H1 (cell line): Measurements from ENCODE around the gene MED16. TPM values are rescaled to one million over a fixed set of nuclear protein-coding genes. Genes with fewer than 3 reads are reported as not detected.

Source experiments
- CTCF ChIA-PET: fragments of 300-600 bp; sonication (Branson Sonifier 250); formaldehyde crosslinking; loops from one replicate; lab custom pipeline; 2021; ENCODE audit not compliant: partially characterized antibody; lab: Charles Lee
- POLR2A ChIA-PET: fragments of 300-600 bp; sonication (Branson Sonifier 250); formaldehyde crosslinking; loops from one replicate; lab custom pipeline; 2021; ENCODE audit warnings: inconsistent platforms; ENCODE audit not compliant: partially characterized antibody; lab: Charles Lee
- DNase-seq, 2 experiments: peaks; one replicate each; pipeline versions ENCODE4 v3.0.0 to v3.0.0-alpha.2; 2010 to 2022; ENCODE audit warnings: low spot score in 2 of 2, low read depth in 1 of 2, mixed read lengths in 1 of 2
- FAIRE-seq: peaks from 2 replicates; lab custom pipeline; 2011; peaks lifted over from hg19 to GRCh38; lab: Jason Lieb, UNC
- H2AFZ ChIP-seq: 2 replicates; pipeline ENCODE4 v1.8.1; 2012; ENCODE audit warnings: low read length, inconsistent platforms
- H2AK5ac ChIP-seq: 2 replicates; pipeline ENCODE4 v1.6.1; 2013; ENCODE audit warnings: low read depth, low read length
- H2BK120ac ChIP-seq: replicated peaks from 2 replicates; pipeline ENCODE3; 2013; ENCODE audit warnings: low read depth, low read length, inconsistent platforms
- H2BK12ac ChIP-seq: 2 replicates; pipeline ENCODE4 v1.6.1; 2013; ENCODE audit warnings: low read depth, low read length
- H2BK15ac ChIP-seq: 2 replicates; pipeline ENCODE4 v1.6.1; 2013; ENCODE audit warnings: low read length
- H2BK20ac ChIP-seq: 2 replicates; pipeline ENCODE4 v1.6.1; 2013; ENCODE audit warnings: low read length
- H2BK5ac ChIP-seq: 2 replicates; pipeline ENCODE4 v1.6.1; 2013; ENCODE audit warnings: low read depth, low read length
- H3K14ac ChIP-seq: 2 replicates; pipeline ENCODE4 v1.6.1; 2013; ENCODE audit warnings: inconsistent platforms; ENCODE audit not compliant: insufficient read length
- H3K18ac ChIP-seq: 2 replicates; pipeline ENCODE4 v1.6.1; 2013; ENCODE audit warnings: low read length; ENCODE audit errors: extremely low read depth
- H3K23ac ChIP-seq: 2 replicates; pipeline ENCODE4 v1.6.1; 2013; ENCODE audit warnings: inconsistent platforms; ENCODE audit not compliant: insufficient read length
- H3K23me2 ChIP-seq: 2 replicates; pipeline ENCODE4 v1.6.1; 2013; ENCODE audit warnings: low read depth, low read length
- H3K27ac ChIP-seq: 2 replicates; pipeline ENCODE4 v1.6.1; 2011; ENCODE audit warnings: low read depth, low read length, inconsistent platforms
- H3K27me3 ChIP-seq, 4 experiments: replicated peaks in 1 of 4; 1 replicate in 1 of 4; 2 replicates in 3 of 4; pipeline versions ENCODE4 v1.6.1 to v1.8.1; 2011 to 2013; ENCODE audit warnings: low read length in 3 of 4, mild to moderate bottlenecking in 3 of 4, inconsistent platforms in 2 of 4, mixed read lengths in 2 of 4, moderate library complexity in 1 of 4; ENCODE audit not compliant: control insufficient read depth in 3 of 4, insufficient read depth in 3 of 4; ENCODE audit errors: extremely low read depth in 1 of 4
- H3K36me3 ChIP-seq, 4 experiments: 2 replicates each; pipeline versions ENCODE4 v1.6.1 to v1.8.1; 2011 to 2013; ENCODE audit warnings: mild to moderate bottlenecking in 4 of 4, low read length in 3 of 4, moderate library complexity in 2 of 4, control low read depth in 1 of 4, inconsistent platforms in 1 of 4; ENCODE audit not compliant: insufficient read depth in 4 of 4, control insufficient read depth in 2 of 4
- H3K4ac ChIP-seq: replicated peaks from 2 replicates; pipeline ENCODE3; 2013; ENCODE audit warnings: low read length, low read depth, mixed read lengths, inconsistent platforms; ENCODE audit not compliant: insufficient read length
- H3K4me1 ChIP-seq, 4 experiments: replicated peaks in 1 of 4; 1 replicate in 1 of 4; 2 replicates in 3 of 4; pipeline versions ENCODE4 v1.6.1 to v1.8.1; 2011 to 2013; ENCODE audit warnings: low read length in 3 of 4, inconsistent platforms in 2 of 4, mixed read lengths in 1 of 4; ENCODE audit not compliant: insufficient read depth in 4 of 4, control insufficient read depth in 3 of 4
- H3K4me2 ChIP-seq, 2 experiments: 2 replicates each; pipeline versions ENCODE4 v1.6.1 to v1.8.1; 2011 to 2013; ENCODE audit warnings: low read depth in 2 of 2, low read length in 2 of 2, control low read depth in 1 of 2, inconsistent platforms in 1 of 2, mild to moderate bottlenecking in 1 of 2; ENCODE audit not compliant: insufficient read depth in 1 of 2
- H3K4me3 ChIP-seq, 4 experiments: fragments of 200-600, 300-600 bp in 1 of 4; sonication (generic), shearing (Covaris generic), sonication (Bioruptor Twin) in 1 of 4; 2 replicates each; pipeline versions ENCODE4 v1.5.1 to v1.8.1; 2011 to 2016; ENCODE audit warnings: low read length in 4 of 4, low read depth in 3 of 4, control low read depth in 2 of 4, inconsistent platforms in 2 of 4, mild to moderate bottlenecking in 2 of 4, mixed read lengths in 1 of 4, moderate library complexity in 1 of 4; ENCODE audit not compliant: insufficient read depth in 2 of 4; ENCODE audit errors: extremely low read depth in 1 of 4
- H3K56ac ChIP-seq: replicated peaks from 2 replicates; pipeline ENCODE3; 2013; ENCODE audit warnings: low read depth, mild to moderate bottlenecking, mixed read lengths, low read length, inconsistent platforms; ENCODE audit not compliant: insufficient read length
- H3K79me1 ChIP-seq: 2 replicates; pipeline ENCODE4 v1.6.1; 2013; ENCODE audit warnings: low read depth, low read length, control low read depth
- H3K79me2 ChIP-seq, 2 experiments: 2 replicates each; pipeline versions ENCODE4 v1.6.1 to v1.8.1; 2012 to 2013; ENCODE audit warnings: low read length in 2 of 2, mild to moderate bottlenecking in 2 of 2, inconsistent platforms in 1 of 2; ENCODE audit not compliant: insufficient read depth in 2 of 2, control insufficient read depth in 1 of 2
- H3K9ac ChIP-seq, 4 experiments: replicated peaks in 1 of 4; 1 replicate in 1 of 4; 2 replicates in 3 of 4; pipeline versions ENCODE4 v1.6.1 to v1.8.1; 2011 to 2013; ENCODE audit warnings: low read depth in 3 of 4, low read length in 3 of 4, control low read depth in 2 of 4, mild to moderate bottlenecking in 2 of 4, moderate library complexity in 2 of 4, inconsistent platforms in 1 of 4; ENCODE audit errors: extremely low read depth in 1 of 4
- H3K9me3 ChIP-seq, 2 experiments: 2 replicates each; pipeline versions ENCODE4 v1.6.1 to v1.8.1; 2012 to 2013; ENCODE audit warnings: mild to moderate bottlenecking in 2 of 2, moderate library complexity in 2 of 2, control low read depth in 1 of 2, inconsistent platforms in 1 of 2, low read depth in 1 of 2, low read length in 1 of 2, mixed read lengths in 1 of 2; ENCODE audit not compliant: insufficient read depth in 2 of 2
- H4K20me1 ChIP-seq, 2 experiments: replicated peaks in 1 of 2; 2 replicates each; pipeline versions ENCODE3 to v1.8.1; 2011 to 2013; ENCODE audit warnings: inconsistent platforms in 2 of 2, low read length in 2 of 2, mild to moderate bottlenecking in 1 of 2; ENCODE audit not compliant: insufficient read depth in 2 of 2, control insufficient read depth in 1 of 2
- H4K5ac ChIP-seq: 2 replicates; pipeline ENCODE4 v1.6.1; 2013; ENCODE audit warnings: low read length, low read depth, mixed read lengths, inconsistent platforms; ENCODE audit not compliant: insufficient read length
- H4K8ac ChIP-seq: 2 replicates; pipeline ENCODE4 v1.8.0; 2013; ENCODE audit warnings: mild to moderate bottlenecking, moderate library complexity, low read length, inconsistent platforms; ENCODE audit not compliant: insufficient read depth; ENCODE audit errors: extremely low read depth
- H4K91ac ChIP-seq: replicated peaks from 2 replicates; pipeline ENCODE3; 2013; ENCODE audit warnings: low read length, mixed read lengths, inconsistent platforms; ENCODE audit not compliant: insufficient read length
- JUND ChIP-seq: IDR thresholded peaks from 2 replicates; pipeline ENCODE4 v1.6.1; 2011; ENCODE audit warnings: mild to moderate bottlenecking, improper control_type of control experiment, low read length
- WGBS, 2 experiments: shearing (Covaris generic) in 1 of 2; methylation state at CpG; one replicate each; pipeline versions ENCODE4 v1.1.6 to v1.1.7; 2013 to 2015; ENCODE audit warnings: low lambda C conversion rate in 2 of 2, mixed read lengths in 2 of 2, inconsistent platforms in 1 of 2, low coverage in 1 of 2, missing lambda C conversion rate in 1 of 2; ENCODE audit not compliant: insufficient replicate concordance in 2 of 2, insufficient coverage in 1 of 2, insufficient read length in 1 of 2; ENCODE audit errors: extremely low coverage in 1 of 2, missing lambda C conversion rate in 1 of 2; 5-methylcytosine and 5-hydroxymethylcytosine counted together
- polyA plus RNA-seq, 7 experiments: library from polyadenylated mRNA; depleted of rRNA in 3 of 7; stranded (reverse) in 5 of 7; unstranded in 2 of 7; fragments of >200 nt in 5 of 7; fragments of 200-250 nt in 2 of 7; gene quantifications; 1 replicate in 5 of 7; 2 replicates in 1 of 7; 4 replicates in 1 of 7; pipeline versions ENCODE4 v1.2.1 to v1.2.3, GENCODE V29; 2011 to 2013; ENCODE audit warnings: missing spikeins in 2 of 7, mixed read lengths in 2 of 7
- total RNA-seq: library from RNA; stranded (reverse); fragmentation: NEBNext Ultra II Directional; extraction: Animal tissue kit (Norgen Biotek cat#: 25700); gene quantifications from 2 replicates; pipeline ENCODE4 v1.2.1, GENCODE V29; 2021
- TF ChIP-seq, protein P1 (sequence below): IDR thresholded peaks from 2 replicates; pipeline ENCODE4 v1.6.1; 2012; ENCODE audit warnings: inconsistent platforms

The MED16 gene
- total and polyA plus RNA-seq, 2 of the 8 experiments (the other 6 are each of a cell fraction or from before 2014, with no cell fraction given): 51.0 to 67.2 TPM

DNA sequence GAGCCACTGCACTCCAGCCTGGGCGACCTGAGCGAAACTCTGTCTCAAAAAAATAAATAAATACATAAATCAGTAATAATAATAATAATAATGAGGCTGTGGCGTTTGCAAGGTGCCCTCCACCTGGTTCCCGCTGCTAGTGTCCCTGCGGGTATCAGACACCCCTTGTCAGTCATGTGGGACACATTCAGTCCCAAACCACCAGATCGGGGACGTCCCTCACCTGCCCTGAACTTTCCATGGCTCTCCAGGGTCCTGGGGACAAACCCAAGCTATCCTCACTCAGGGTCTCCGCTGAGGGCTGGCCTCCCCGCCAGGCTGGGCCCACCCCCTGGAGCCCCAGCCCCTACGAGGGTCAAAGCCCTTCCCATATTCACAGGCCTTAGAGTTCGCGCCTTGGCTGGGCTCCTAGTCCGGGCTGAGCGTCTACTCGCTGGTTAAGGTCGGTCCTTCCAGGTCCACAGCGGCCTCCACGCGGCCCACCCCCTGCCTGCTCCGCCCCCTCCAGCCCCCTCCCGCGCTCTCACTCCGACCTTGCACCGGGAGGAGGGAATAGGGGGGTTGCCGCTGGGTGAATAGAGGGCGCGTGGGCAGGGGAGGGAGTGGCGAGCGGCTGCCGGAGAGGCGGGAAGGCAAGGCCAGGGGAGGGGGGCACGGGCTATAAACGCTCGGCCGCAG is 23.8 kb upstream of the MED16 start:
- no peak overlapping the region for H3K27ac ChIP-seq
- H4K8ac ChIP-seq: peak overlapping the region; percentile 25
- no peak overlapping the region for H2AFZ ChIP-seq
- H2BK5ac ChIP-seq: no peak overlapping the region
- no peak overlapping the region for H2AK5ac ChIP-seq
- H3K23me2 ChIP-seq: peaks cover 25% of the 10 kb centered on the region; the same call in 1 of the 2 replicates
- H3K36me3 ChIP-seq: peaks cover 0 to 5% (median 0%) of the 10 kb centered on the region in 4 experiments; a peak in 1 of 8 replicates
- H3K9ac ChIP-seq: no peak overlapping the region; a peak in 1 of 7 replicates
- no peak for TF ChIP-seq JUND
- TF ChIP-seq, protein P1, sequence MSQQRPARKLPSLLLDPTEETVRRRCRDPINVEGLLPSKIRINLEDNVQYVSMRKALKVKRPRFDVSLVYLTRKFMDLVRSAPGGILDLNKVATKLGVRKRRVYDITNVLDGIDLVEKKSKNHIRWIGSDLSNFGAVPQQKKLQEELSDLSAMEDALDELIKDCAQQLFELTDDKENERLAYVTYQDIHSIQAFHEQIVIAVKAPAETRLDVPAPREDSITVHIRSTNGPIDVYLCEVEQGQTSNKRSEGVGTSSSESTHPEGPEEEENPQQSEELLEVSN: 0 out of 2 replicates have a peak, but pooled peaks have one; percentile 27
- no peak overlapping the region for H2BK20ac ChIP-seq
- H3K14ac ChIP-seq: no peak overlapping the region
- no peak overlapping the region for H3K4ac ChIP-seq
- no peak overlapping the region for H3K56ac ChIP-seq
- POLR2A ChIA-PET: interaction anchor here (1.1 to 2.2 kb wide), 2 partner anchors 54 to 60 kb away, joined by 3 to 10 read pairs; no protein-coding TSS in a partner anchor
- H3K27me3 ChIP-seq: peaks cover 32 to 44% (median 38%) of the 10 kb centered on the region in 4 experiments
- 33% methylated on average over 9 of the region's 35 CpGs; no CpG with 5 or more reads in 1 of the 2 experiments for WGBS, 2 experiments
- H3K4me2 ChIP-seq: peak overlapping the region; percentile 30 to 97
- peaks cover 0 to 6% of the 10 kb centered on the region in 2 experiments for H4K20me1 ChIP-seq
- H3K79me2 ChIP-seq: no peaks in the 10 kb centered on the region; a peak in 1 of 4 replicates
- no peak overlapping the region for H4K91ac ChIP-seq
- H4K5ac ChIP-seq: no peak overlapping the region
- DNase-seq (peak in 1 of 2 experiments; percentile 79), FAIRE-seq (no peak)
- H3K4me1 ChIP-seq: peaks cover 0 to 22% (median 11%) of the 10 kb centered on the region in 4 experiments; a peak in 5 of 7 replicates
- CTCF ChIA-PET: interaction anchor here (0.7 to 1.2 kb wide), 6 partner anchors 13 to 69 kb away, joined by 3 to 4 read pairs (median 3); partner anchors contain the start of genes MED16 and RNU6-9
- no peak overlapping the region for H2BK120ac ChIP-seq
- no peaks in the 10 kb centered on the region for H3K79me1 ChIP-seq
- H2BK12ac ChIP-seq: no peak overlapping the region
- no peaks in the 10 kb centered on the region for H3K9me3 ChIP-seq
- no peak overlapping the region for H3K23ac ChIP-seq
- H2BK15ac ChIP-seq: no peak overlapping the region
- H3K18ac ChIP-seq: peak overlapping the region; percentile 60
- peak overlapping the region; percentile 34 to 76 (median 54) for H3K4me3 ChIP-seq
